H54 (cell line): ENCODE measurements around the gene GNAQ.

Experiments
- DNase-seq: peaks from one replicate; pipeline ENCODE4 v3.0.0; 2011; ENCODE audit warnings: low spot score, mixed read lengths; ENCODE audit not compliant: insufficient read length
- FAIRE-seq: peaks from 3 replicates; lab custom pipeline; 2011; peaks lifted over from hg19 to GRCh38; lab: Jason Lieb, UNC
- POLR2A ChIP-seq: IDR thresholded peaks from 2 replicates; pipeline ENCODE4 v1.6.1; 2011; ENCODE audit warnings: low read depth, mild to moderate bottlenecking, low read length

The GNAQ gene

GRCh38 chr9:77839459-77840140 lies 192.0 kb downstream of the GNAQ start:
- DNase-seq: no peak

GRCh38 chr9:77838986-77839385 lies 192.6 kb downstream of the GNAQ start:
- no peak for DNase-seq
- no peak for TF ChIP-seq POLR2A
- peak; percentile 80 for FAIRE-seq

More at GRCh38 chr9:77839459-77840140, 192.0 kb downstream of the GNAQ start:
- peak; percentile 98 for FAIRE-seq
- no peak for TF ChIP-seq POLR2A

GRCh38 chr9:77834898-77835488 lies 196.6 kb downstream of the GNAQ start:
- TF ChIP-seq POLR2A: no peak
- DNase-seq: no peak
- FAIRE-seq: peak; percentile 95

GRCh38 chr9:77833561-77834429 lies 197.8 kb downstream of the GNAQ start:
- no peak for TF ChIP-seq POLR2A
- DNase-seq (no peak), FAIRE-seq (peak; percentile 92)

- TF ChIP-seq POLR2A: no peak
- FAIRE-seq: no peak
- no peak for DNase-seq
Measured at GRCh38 chr9:77832639-77833038, 199.0 kb downstream of the GNAQ start.

GRCh38 chr9:77831781-77832180 lies 199.8 kb downstream of the GNAQ start:
- no peak for TF ChIP-seq POLR2A
- DNase-seq (no peak), FAIRE-seq (no peak)

- no peak for DNase-seq
- no peak for TF ChIP-seq POLR2A
- FAIRE-seq: peak; percentile 87
Measured at GRCh38 chr9:77830618-77831285, 200.9 kb downstream of the GNAQ start.

- DNase-seq (no peak), FAIRE-seq (peak; percentile 36)
- no peak for TF ChIP-seq POLR2A
Measured at GRCh38 chr9:77829420-77829819, 202.2 kb downstream of the GNAQ start.

GRCh38 chr9:77827104-77827784 lies 204.4 kb downstream of the GNAQ start:
- FAIRE-seq (peak; percentile 86), DNase-seq (no peak)

GRCh38 chr9:77826621-77827020 lies 205.0 kb downstream of the GNAQ start:
- no peak for FAIRE-seq
- DNase-seq: no peak
- no peak for TF ChIP-seq POLR2A

More at GRCh38 chr9:77827104-77827784, 204.4 kb downstream of the GNAQ start:
- TF ChIP-seq POLR2A: no peak

- no peak for TF ChIP-seq POLR2A
- FAIRE-seq: no peak
Measured at GRCh38 chr9:77826116-77826515, 205.5 kb downstream of the GNAQ start.

GRCh38 chr9:77825361-77825760 lies 206.2 kb downstream of the GNAQ start:
- DNase-seq (no peak), FAIRE-seq (peak; percentile 91)
- no peak for TF ChIP-seq POLR2A

More at GRCh38 chr9:77826116-77826515, 205.5 kb downstream of the GNAQ start:
- no peak for DNase-seq
